HCT116 (cell line): ENCODE measurements around the gene USF2. TPM values are rescaled to one million over a fixed set of nuclear protein-coding genes. Genes with fewer than 3 reads are reported as not detected.

Source experiments
- ATAC-seq: fragments of 200-7000 bp; cut with Tn5 transposase; 2 replicates; pipeline ENCODE4 v1.9.1; 2020; ENCODE audit warnings: mild to moderate bottlenecking, moderate library complexity
- BruUV-seq: library from RNA; stranded (reverse); fragments of 400-500 nt; replicated peaks from 2 replicates; lab custom pipeline; 2021; lab: Mats Ljungman, UMichigan
- CTCF ChIA-PET: fragments of 300-600 bp; sonication (Branson Sonifier 250); formaldehyde crosslinking; loops from one replicate; lab custom pipeline; 2021; ENCODE audit warnings: antibody characterized with exemption; lab: Charles Lee
- POLR2A ChIA-PET: fragments of 300-600, 350-600 bp; sonication (Branson Sonifier 250); formaldehyde crosslinking; loops from one replicate; lab custom pipeline; 2021; ENCODE audit warnings: antibody characterized with exemption; lab: Charles Lee
- RAD21 ChIA-PET, 2 experiments: fragments of 300-600 bp; sonication (Branson Sonifier 250); formaldehyde crosslinking; loops; one replicate each; lab custom pipeline; 2023; ENCODE audit warnings: low total read pairs in 2 of 2; ENCODE audit not compliant: uncharacterized antibody in 2 of 2, unreplicated experiment in 2 of 2, low non-redundant PET in 1 of 2; lab: Charles Lee
- DNase-seq: peaks from one replicate; pipeline ENCODE4 v3.0.0-alpha.2; 2010; ENCODE audit warnings: low read depth, low spot score
- H2AFZ ChIP-seq: fragments of 200-600 bp; shearing (Covaris generic), sonication (generic); 2 replicates; pipeline ENCODE4 v1.6.1; 2017; ENCODE audit warnings: low read depth, mixed run types, mixed read lengths, antibody characterized with exemption, low read length; ENCODE audit not compliant: poor library complexity, severe bottlenecking
- H3K27ac ChIP-seq: 2 replicates; pipeline ENCODE4 v1.5.1; 2012; ENCODE audit warnings: low read depth, low read length
- H3K27me3 ChIP-seq: fragments of 200-600 bp; sonication (generic); 2 replicates; pipeline ENCODE4 v1.6.1; 2016; ENCODE audit warnings: mixed run types, low read length, mixed read lengths; ENCODE audit not compliant: insufficient read depth
- H3K36me3 ChIP-seq, 2 experiments: fragments of 200-500 bp in 1 of 2; fragments of 200-600 bp in 1 of 2; sonication (Bioruptor generic) in 1 of 2; sonication (generic) in 1 of 2; 2 replicates each; pipeline versions ENCODE4 v1.5.1 to v1.6.1; 2014 to 2016; ENCODE audit warnings: low read length in 2 of 2, inconsistent platforms in 1 of 2, mixed read lengths in 1 of 2, mixed run types in 1 of 2; ENCODE audit not compliant: insufficient read depth in 2 of 2, control insufficient read depth in 1 of 2
- H3K4me1 ChIP-seq, 2 experiments: fragments of 200-600 bp in 1 of 2; sonication (generic) in 1 of 2; 2 replicates each; pipeline versions ENCODE4 v1.5.1 to v1.6.1; 2012 to 2017; ENCODE audit warnings: low read length in 2 of 2, inconsistent platforms in 1 of 2, mild to moderate bottlenecking in 1 of 2, mixed read lengths in 1 of 2, mixed run types in 1 of 2, moderate library complexity in 1 of 2; ENCODE audit not compliant: insufficient read depth in 2 of 2, control insufficient read depth in 1 of 2
- H3K4me2 ChIP-seq: fragments of 200-600 bp; sonication (generic); 2 replicates; pipeline ENCODE4 v1.6.1; 2017; ENCODE audit warnings: mixed run types, low read length, mixed read lengths
- H3K4me3 ChIP-seq, 2 experiments: fragments of 200-600 bp in 1 of 2; sonication (generic) in 1 of 2; replicated peaks in 1 of 2; 2 replicates each; pipeline ENCODE4 v1.5.1; 2011 to 2016; ENCODE audit warnings: low read length in 2 of 2, control low read depth in 1 of 2, low read depth in 1 of 2, mild to moderate bottlenecking in 1 of 2, mixed read lengths in 1 of 2, mixed run types in 1 of 2
- H3K79me2 ChIP-seq: fragments of 200-600 bp; sonication (generic); 2 replicates; pipeline ENCODE4 v1.6.1; 2017; ENCODE audit warnings: mild to moderate bottlenecking, mixed run types, low read length, moderate library complexity, mixed read lengths; ENCODE audit not compliant: insufficient read depth
- H3K9ac ChIP-seq: fragments of 200-600 bp; sonication (generic); 2 replicates; pipeline ENCODE4 v1.6.1; 2016; ENCODE audit warnings: low read length, mixed read lengths
- H3K9me2 ChIP-seq: fragments of 200-600 bp; sonication (generic), shearing (Covaris generic); 2 replicates; pipeline ENCODE4 v1.6.1; 2017; ENCODE audit warnings: mixed run types, mild to moderate bottlenecking, moderate library complexity; ENCODE audit not compliant: insufficient read depth
- H3K9me3 ChIP-seq, 2 experiments: fragments of 200-500 bp in 1 of 2; fragments of 200-600 bp in 1 of 2; sonication (Bioruptor generic) in 1 of 2; sonication (generic) in 1 of 2; 2 replicates each; pipeline ENCODE4 v1.6.1; 2014 to 2017; ENCODE audit warnings: low read length in 2 of 2, mixed read lengths in 2 of 2, inconsistent platforms in 1 of 2, low read depth in 1 of 2, mild to moderate bottlenecking in 1 of 2, mixed run types in 1 of 2, moderate library complexity in 1 of 2; ENCODE audit not compliant: control insufficient read depth in 1 of 2, insufficient read depth in 1 of 2
- H4K20me1 ChIP-seq: fragments of 200-600 bp; sonication (generic), shearing (Covaris generic); 2 replicates; pipeline ENCODE4 v1.6.1; 2017; ENCODE audit warnings: mixed run types, mild to moderate bottlenecking, moderate library complexity; ENCODE audit not compliant: insufficient read depth
- CBX3 ChIP-seq: IDR thresholded peaks from 2 replicates; pipeline ENCODE4 v1.6.1; 2012; ENCODE audit warnings: low read depth
- EGR1 ChIP-seq: IDR thresholded peaks from 2 replicates; pipeline ENCODE4 v1.6.1; 2012; ENCODE audit warnings: low read depth
- ELF1 ChIP-seq: IDR thresholded peaks from 2 replicates; pipeline ENCODE4 v1.6.1; 2012; ENCODE audit warnings: low read depth, borderline replicate concordance
- EZH2 ChIP-seq: fragments of 200-600 bp; sonication (generic); IDR thresholded peaks from 2 replicates; pipeline ENCODE4 v1.6.1; 2017; ENCODE audit warnings: antibody characterized with exemption, mixed run types
- EZH2phosphoT487 ChIP-seq: fragments of 200-600 bp; IDR thresholded peaks from 2 replicates; pipeline ENCODE4 v1.6.1; 2018; ENCODE audit warnings: antibody characterized with exemption, borderline replicate concordance
- JUND ChIP-seq: IDR thresholded peaks from 2 replicates; pipeline ENCODE4 v1.6.1; 2012
- SIN3A ChIP-seq: IDR thresholded peaks from 2 replicates; pipeline ENCODE4 v1.6.1; 2012; ENCODE audit warnings: low read depth
- ZFX ChIP-seq: fragments of 450-650 bp; IDR thresholded peaks from 2 replicates; pipeline ENCODE4 v1.6.1; 2017
- intact Hi-C: fragments of 100-400 bp; cut with micrococcal nuclease; formaldehyde crosslinking; loops from 2 replicates; pipeline ENCODE4 v1.10.0; 2022
- total RNA-seq: library from RNA; stranded (reverse); gene quantifications from one replicate; pipeline ENCODE4 v1.2.1, GENCODE V29; 2021; ENCODE audit not compliant: unreplicated experiment
- TF ChIP-seq, protein P1 (sequence below): IDR thresholded peaks from 2 replicates; pipeline ENCODE4 v1.6.1; 2012
- TF ChIP-seq, protein P2 (sequence below): IDR thresholded peaks from 2 replicates; pipeline ENCODE4 v1.6.1; 2011; ENCODE audit warnings: mild to moderate bottlenecking, low read length, moderate library complexity; ENCODE audit not compliant: insufficient replicate concordance; ENCODE audit errors: extremely low read depth
- TF ChIP-seq, protein P3 (sequence below): IDR thresholded peaks from 2 replicates; pipeline ENCODE4 v1.6.1; 2012; ENCODE audit warnings: low read depth
- TF ChIP-seq, protein P4 (sequence below), 3 experiments: fragments of 200-600 bp in 1 of 3; sonication (generic) in 1 of 3; IDR thresholded peaks in 2 of 3; conservative IDR thresholded peaks in 1 of 3; 2 replicates each; pipeline ENCODE4 v1.5.1; 2012 to 2017; ENCODE audit warnings: low read depth in 2 of 3, low read length in 2 of 3, antibody characterized with exemption in 1 of 3, borderline replicate concordance in 1 of 3, control low read depth in 1 of 3, mild to moderate bottlenecking in 1 of 3, mixed read lengths in 1 of 3, mixed run types in 1 of 3, moderate library complexity in 1 of 3; ENCODE audit not compliant: insufficient read depth in 1 of 3

The USF2 gene
- total RNA-seq, 1 experiment from 2014 or later = 98.4 TPM

DNA sequence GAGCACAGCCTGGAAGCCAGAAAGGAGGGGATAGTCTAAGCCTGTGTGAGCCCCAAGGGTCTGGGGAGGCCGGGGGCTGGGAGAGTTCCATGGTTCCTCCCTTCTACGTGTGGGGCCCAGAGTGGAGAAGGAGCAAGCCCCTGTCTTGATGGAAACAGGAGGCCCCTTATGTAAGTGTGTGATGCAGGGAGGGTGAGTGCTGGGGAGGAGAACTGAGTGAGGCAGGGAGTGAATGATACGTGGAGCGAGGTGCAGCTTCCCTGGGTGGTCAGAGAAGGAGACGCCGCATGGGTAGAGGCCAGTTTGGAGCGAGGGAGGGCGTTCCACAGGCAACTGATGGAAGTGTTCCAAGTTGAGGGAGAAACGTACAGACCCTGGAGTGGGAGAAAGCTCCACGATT, 39.2 kb downstream of the USF2 start:
- no peak overlapping the region for H3K4me2 ChIP-seq
- ChIA-PET CTCF (no interaction called here), POLR2A (no interaction called here)

More for the DNA sequence above, 39.2 kb downstream of the USF2 start:
- DNase-seq (no peak), ATAC-seq (no peak)
- H3K4me1 ChIP-seq = peaks cover 0 to 20% of the 10 kb centered on the region in 2 experiments; a peak in 1 of 4 replicates
- no peaks in the 10 kb centered on the region for H3K36me3 ChIP-seq
- no TSS peak for BruUV-seq
- intact Hi-C loops = no loop called here
- H3K27ac ChIP-seq = no peak overlapping the region
- no peak overlapping the region for H3K4me3 ChIP-seq
- no peaks in the 10 kb centered on the region for H4K20me1 ChIP-seq
- H3K9me2 ChIP-seq = no peaks in the 10 kb centered on the region
- H3K9me3 ChIP-seq = no peaks in the 10 kb centered on the region
- no peak overlapping the region for H3K9ac ChIP-seq
- no peak overlapping the region for H2AFZ ChIP-seq
- TF ChIP-seq, protein P1, sequence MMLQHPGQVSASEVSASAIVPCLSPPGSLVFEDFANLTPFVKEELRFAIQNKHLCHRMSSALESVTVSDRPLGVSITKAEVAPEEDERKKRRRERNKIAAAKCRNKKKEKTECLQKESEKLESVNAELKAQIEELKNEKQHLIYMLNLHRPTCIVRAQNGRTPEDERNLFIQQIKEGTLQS = no peak
- TF ChIP-seq EZH2 (no peak), JUND (no peak), EZH2phosphoT487 (no peak), EGR1 (no peak), ZFX (no peak), CBX3 (no peak), SIN3A (no peak), ELF1 (no peak)
- TF ChIP-seq, protein P2, sequence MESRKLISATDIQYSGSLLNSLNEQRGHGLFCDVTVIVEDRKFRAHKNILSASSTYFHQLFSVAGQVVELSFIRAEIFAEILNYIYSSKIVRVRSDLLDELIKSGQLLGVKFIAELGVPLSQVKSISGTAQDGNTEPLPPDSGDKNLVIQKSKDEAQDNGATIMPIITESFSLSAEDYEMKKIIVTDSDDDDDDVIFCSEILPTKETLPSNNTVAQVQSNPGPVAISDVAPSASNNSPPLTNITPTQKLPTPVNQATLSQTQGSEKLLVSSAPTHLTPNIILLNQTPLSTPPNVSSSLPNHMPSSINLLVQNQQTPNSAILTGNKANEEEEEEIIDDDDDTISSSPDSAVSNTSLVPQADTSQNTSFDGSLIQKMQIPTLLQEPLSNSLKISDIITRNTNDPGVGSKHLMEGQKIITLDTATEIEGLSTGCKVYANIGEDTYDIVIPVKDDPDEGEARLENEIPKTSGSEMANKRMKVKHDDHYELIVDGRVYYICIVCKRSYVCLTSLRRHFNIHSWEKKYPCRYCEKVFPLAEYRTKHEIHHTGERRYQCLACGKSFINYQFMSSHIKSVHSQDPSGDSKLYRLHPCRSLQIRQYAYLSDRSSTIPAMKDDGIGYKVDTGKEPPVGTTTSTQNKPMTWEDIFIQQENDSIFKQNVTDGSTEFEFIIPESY = no peak
- TF ChIP-seq, protein P3, sequence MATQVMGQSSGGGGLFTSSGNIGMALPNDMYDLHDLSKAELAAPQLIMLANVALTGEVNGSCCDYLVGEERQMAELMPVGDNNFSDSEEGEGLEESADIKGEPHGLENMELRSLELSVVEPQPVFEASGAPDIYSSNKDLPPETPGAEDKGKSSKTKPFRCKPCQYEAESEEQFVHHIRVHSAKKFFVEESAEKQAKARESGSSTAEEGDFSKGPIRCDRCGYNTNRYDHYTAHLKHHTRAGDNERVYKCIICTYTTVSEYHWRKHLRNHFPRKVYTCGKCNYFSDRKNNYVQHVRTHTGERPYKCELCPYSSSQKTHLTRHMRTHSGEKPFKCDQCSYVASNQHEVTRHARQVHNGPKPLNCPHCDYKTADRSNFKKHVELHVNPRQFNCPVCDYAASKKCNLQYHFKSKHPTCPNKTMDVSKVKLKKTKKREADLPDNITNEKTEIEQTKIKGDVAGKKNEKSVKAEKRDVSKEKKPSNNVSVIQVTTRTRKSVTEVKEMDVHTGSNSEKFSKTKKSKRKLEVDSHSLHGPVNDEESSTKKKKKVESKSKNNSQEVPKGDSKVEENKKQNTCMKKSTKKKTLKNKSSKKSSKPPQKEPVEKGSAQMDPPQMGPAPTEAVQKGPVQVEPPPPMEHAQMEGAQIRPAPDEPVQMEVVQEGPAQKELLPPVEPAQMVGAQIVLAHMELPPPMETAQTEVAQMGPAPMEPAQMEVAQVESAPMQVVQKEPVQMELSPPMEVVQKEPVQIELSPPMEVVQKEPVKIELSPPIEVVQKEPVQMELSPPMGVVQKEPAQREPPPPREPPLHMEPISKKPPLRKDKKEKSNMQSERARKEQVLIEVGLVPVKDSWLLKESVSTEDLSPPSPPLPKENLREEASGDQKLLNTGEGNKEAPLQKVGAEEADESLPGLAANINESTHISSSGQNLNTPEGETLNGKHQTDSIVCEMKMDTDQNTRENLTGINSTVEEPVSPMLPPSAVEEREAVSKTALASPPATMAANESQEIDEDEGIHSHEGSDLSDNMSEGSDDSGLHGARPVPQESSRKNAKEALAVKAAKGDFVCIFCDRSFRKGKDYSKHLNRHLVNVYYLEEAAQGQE = no peak
- TF ChIP-seq, protein P4, sequence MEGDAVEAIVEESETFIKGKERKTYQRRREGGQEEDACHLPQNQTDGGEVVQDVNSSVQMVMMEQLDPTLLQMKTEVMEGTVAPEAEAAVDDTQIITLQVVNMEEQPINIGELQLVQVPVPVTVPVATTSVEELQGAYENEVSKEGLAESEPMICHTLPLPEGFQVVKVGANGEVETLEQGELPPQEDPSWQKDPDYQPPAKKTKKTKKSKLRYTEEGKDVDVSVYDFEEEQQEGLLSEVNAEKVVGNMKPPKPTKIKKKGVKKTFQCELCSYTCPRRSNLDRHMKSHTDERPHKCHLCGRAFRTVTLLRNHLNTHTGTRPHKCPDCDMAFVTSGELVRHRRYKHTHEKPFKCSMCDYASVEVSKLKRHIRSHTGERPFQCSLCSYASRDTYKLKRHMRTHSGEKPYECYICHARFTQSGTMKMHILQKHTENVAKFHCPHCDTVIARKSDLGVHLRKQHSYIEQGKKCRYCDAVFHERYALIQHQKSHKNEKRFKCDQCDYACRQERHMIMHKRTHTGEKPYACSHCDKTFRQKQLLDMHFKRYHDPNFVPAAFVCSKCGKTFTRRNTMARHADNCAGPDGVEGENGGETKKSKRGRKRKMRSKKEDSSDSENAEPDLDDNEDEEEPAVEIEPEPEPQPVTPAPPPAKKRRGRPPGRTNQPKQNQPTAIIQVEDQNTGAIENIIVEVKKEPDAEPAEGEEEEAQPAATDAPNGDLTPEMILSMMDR (IDR thresholded peaks at IDR 0.05 in 2 of 3, conservative IDR thresholded peaks at IDR 0.05 in 1 of 3; ENCODE audit: borderline replicate concordance in 1 of 3, insufficient read depth in 1 of 3, low read depth in 2 of 3, low read length in 2 of 3) = no peak
- H3K27me3 ChIP-seq = no peaks in the 10 kb centered on the region
- H3K79me2 ChIP-seq = no peaks in the 10 kb centered on the region
- RAD21 ChIA-PET = no interaction called here
